GM23248 (cell line): ENCODE data around the gene NUP160.

Experiments
- EZH2 ChIP-seq: fragments of 200-600 bp; sonication (generic); IDR thresholded peaks from 2 replicates; pipeline ENCODE4 v1.6.1; 2018; ENCODE audit warnings: antibody characterized with exemption, mild to moderate bottlenecking; ENCODE audit not compliant: insufficient read depth, poor library complexity, severe bottlenecking
- EZH2phosphoT487 ChIP-seq: fragments of 200-600 bp; sonication (generic); IDR thresholded peaks from 2 replicates; pipeline ENCODE4 v1.6.1; 2018; ENCODE audit warnings: antibody characterized with exemption, moderate library complexity, mild to moderate bottlenecking, low read depth; ENCODE audit not compliant: insufficient read depth

DNA sequence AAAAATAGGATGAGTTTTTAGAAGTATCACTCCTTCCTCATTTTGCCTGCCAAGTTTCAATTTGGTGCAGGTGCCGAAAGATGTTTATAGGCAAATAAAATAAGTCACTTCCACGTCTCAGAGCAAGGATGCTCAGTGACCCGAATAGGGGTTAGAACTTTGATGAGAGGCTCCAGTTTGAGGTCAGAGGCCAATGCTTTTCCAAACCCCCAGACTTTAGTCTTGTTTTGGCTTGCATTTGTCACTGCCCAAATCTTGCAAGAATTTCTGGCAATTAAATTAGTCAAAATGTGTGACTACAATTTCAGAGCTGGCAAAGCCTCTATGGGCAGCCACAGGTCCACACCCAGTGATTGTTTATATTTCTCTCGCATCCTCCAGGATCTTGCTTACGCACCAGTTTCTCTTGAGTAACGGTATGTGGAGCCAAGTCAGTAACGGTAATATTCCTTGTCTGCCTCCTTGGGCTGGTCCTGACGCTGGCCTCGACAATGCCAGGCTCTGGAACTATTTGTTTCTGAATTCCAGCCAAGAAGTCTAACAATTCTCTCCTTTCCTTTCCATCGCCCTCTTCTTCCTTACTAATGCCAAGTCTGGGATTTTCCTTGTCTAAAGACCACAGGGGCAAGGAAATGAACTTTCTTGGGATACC is 9.9 kb upstream of the NUP160 start:
- TF ChIP-seq EZH2phosphoT487 = no peak
- TF ChIP-seq EZH2 = no peak
